Left ventricle myocardium inferior (tissue), 1 donor: ENCODE results near the gene FLRT1. TPM values are rescaled to one million over a fixed set of nuclear protein-coding genes. Genes with fewer than 3 reads are reported as not detected.

ENCODE experiments used
- DNase-seq: peaks from one replicate; pipeline ENCODE4 v3.0.0-alpha.2; 2020
- H3K27ac ChIP-seq: fragments of 200-600 bp; replicated peaks from 2 replicates; pipeline ENCODE4 v1.8.0; 2021
- H3K27me3 ChIP-seq: fragments of 200-600 bp; 2 replicates; pipeline ENCODE4 v1.8.0; 2021; ENCODE audit warnings: low read depth
- H3K36me3 ChIP-seq: fragments of 200-600 bp; 2 replicates; pipeline ENCODE4 v1.8.0; 2021
- H3K4me1 ChIP-seq: fragments of 200-600 bp; 2 replicates; pipeline ENCODE4 v1.8.0; 2021
- H3K4me3 ChIP-seq: fragments of 200-600 bp; 2 replicates; pipeline ENCODE4 v1.8.0; 2021; ENCODE audit warnings: mild to moderate bottlenecking, moderate library complexity
- H3K9me3 ChIP-seq: fragments of 200-600 bp; replicated peaks from 2 replicates; pipeline ENCODE4 v1.8.0; 2021
- CTCF ChIP-seq: fragments of 200-600 bp; IDR thresholded peaks from 2 replicates; pipeline ENCODE4 v1.8.0; 2021; ENCODE audit warnings: antibody characterized with exemption, mild to moderate bottlenecking, borderline replicate concordance
- intact Hi-C: fragments of 100-400 bp; cut with micrococcal nuclease; formaldehyde crosslinking; loops from one replicate; pipeline ENCODE4 v1.11.0; 2022
- total RNA-seq: library from RNA; stranded (reverse); fragmentation: NEBNext Ultra II Directional; extraction: Animal tissue kit (Norgen Biotek cat#: 25700); gene quantifications from one replicate; pipeline ENCODE4 v1.2.1, GENCODE V29; 2021
- donor health status: DM: no; HTN: yes; CAD: no; lungs with severe emphysema.

The FLRT1 gene
- total RNA-seq, 1 donor from 2014 or later, result 0.44 TPM

DNA sequence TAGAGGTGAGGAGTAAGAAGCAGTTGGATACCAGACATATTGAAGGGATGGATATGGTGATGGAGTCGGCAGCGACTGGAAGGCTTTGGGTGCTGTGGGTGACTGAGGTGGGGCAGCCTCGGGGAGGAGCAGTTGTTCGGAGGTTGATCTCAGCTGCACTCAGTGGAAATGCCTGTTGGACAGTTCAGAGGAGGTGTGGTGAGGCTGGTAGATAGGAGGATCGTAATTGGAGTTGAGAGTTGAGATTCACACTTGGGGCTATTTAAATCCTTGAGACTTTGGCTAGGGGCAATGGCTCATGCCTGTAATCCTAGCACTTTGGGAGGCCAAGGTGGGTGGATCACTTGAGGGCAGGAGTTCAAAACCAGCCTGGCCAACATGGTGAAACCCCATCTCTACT is 42.6 kb upstream of the FLRT1 start:
- no peak for TF ChIP-seq CTCF
- Histone ChIP-seq H3K36me3 (peaks cover 83% of the 10 kb centered on the region), H3K27me3 (no peaks in the 10 kb centered on the region), H3K9me3 (no peaks in the 10 kb centered on the region), H3K27ac (no peak overlapping the region), H3K4me3 (no peak overlapping the region), H3K4me1 (peaks cover 17% of the 10 kb centered on the region)
- intact Hi-C loops, result no loop called here
- no peak for DNase-seq

- Histone ChIP-seq H3K36me3 (peaks cover 80% of the 10 kb centered on the region), H3K9me3 (no peaks in the 10 kb centered on the region)
These were observed 41.7 kb upstream of the FLRT1 start for GRCh38 chr11:63993993-63994392.

DNA sequence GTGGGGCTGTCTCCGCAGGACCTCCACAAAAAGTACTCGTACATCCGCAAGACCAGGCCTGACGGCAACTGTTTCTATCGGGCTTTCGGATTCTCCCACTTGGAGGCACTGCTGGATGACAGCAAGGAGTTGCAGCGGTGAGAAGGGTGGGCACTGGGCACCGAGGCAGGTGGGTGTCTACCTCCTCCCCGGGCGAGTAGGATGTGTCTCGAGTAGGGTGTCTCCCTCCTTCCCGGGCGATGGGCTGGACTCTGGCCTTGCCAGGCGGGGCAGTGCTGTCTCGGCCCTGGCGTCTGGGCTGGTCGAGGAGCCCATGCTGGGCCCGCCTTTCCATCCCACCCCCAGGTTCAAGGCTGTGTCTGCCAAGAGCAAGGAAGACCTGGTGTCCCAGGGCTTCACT is 39.2 kb upstream of the FLRT1 start:
- H3K4me3 ChIP-seq, result no peak overlapping the region
- H3K9me3 ChIP-seq, result no peaks in the 10 kb centered on the region
- intact Hi-C loops, result no loop called here
- peaks cover 63% of the 10 kb centered on the region for H3K36me3 ChIP-seq
- H3K4me1 ChIP-seq, result peaks cover 43% of the 10 kb centered on the region
- H3K27me3 ChIP-seq, result no peaks in the 10 kb centered on the region
- H3K27ac ChIP-seq, result no peak overlapping the region
- no peak for DNase-seq
- TF ChIP-seq CTCF, result no peak

More at GRCh38 chr11:63993993-63994392, 41.7 kb upstream of the FLRT1 start:
- H3K27me3 ChIP-seq, result no peaks in the 10 kb centered on the region
- no peak overlapping the region for H3K27ac ChIP-seq
- peaks cover 17% of the 10 kb centered on the region for H3K4me1 ChIP-seq
- no peak for TF ChIP-seq CTCF
- DNase-seq, result no peak
- H3K4me3 ChIP-seq, result no peak overlapping the region
- intact Hi-C loops, result no loop called here

DNA sequence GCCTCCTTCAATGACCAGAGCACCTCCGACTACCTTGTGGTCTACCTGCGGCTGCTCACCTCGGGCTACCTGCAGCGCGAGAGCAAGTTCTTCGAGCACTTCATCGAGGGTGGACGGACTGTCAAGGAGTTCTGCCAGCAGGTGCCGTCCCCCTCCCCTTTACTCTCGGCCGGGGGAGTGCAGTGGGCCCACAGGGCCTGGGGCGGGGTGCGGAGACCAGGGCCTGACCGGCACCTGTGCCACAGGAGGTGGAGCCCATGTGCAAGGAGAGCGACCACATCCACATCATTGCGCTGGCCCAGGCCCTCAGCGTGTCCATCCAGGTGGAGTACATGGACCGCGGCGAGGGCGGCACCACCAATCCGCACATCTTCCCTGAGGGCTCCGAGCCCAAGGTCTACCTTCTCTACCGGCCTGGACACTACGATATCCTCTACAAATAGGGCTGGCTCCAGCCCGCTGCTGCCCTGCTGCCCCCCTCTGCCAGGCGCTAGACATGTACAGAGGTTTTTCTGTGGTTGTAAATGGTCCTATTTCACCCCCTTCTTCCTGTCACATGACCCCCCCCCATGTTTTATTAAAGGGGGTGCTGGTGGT is 38.5 kb upstream of the FLRT1 start:
- no peak for DNase-seq
- H3K9me3 ChIP-seq, result no peaks in the 10 kb centered on the region
- H3K36me3 ChIP-seq, result peaks cover 56% of the 10 kb centered on the region
- intact Hi-C loops, result no loop called here
- no peak overlapping the region for H3K4me3 ChIP-seq
- TF ChIP-seq CTCF, result no peak
- H3K4me1 ChIP-seq, result peaks cover 50% of the 10 kb centered on the region
- no peak overlapping the region for H3K27ac ChIP-seq
- no peaks in the 10 kb centered on the region for H3K27me3 ChIP-seq

GRCh38 chr11:63997801-63998337 is 37.9 kb upstream of the FLRT1 start:
- intact Hi-C loops, result no loop called here
- Histone ChIP-seq H3K4me1 (peaks cover 56% of the 10 kb centered on the region), H3K4me3 (no peak overlapping the region), H3K27ac (no peak overlapping the region), H3K9me3 (no peaks in the 10 kb centered on the region), H3K27me3 (no peaks in the 10 kb centered on the region), H3K36me3 (peaks cover 54% of the 10 kb centered on the region)
- DNase-seq, result no peak
- no peak for TF ChIP-seq CTCF
